Adrenal gland (tissue), 5 donors: ENCODE measurements around the gene GOT1.

Source experiments
- CTCF ChIP-seq, 6 experiments: fragments of 450-650 bp in 4 of 6; fragments of 200-600 bp in 2 of 6; sonication (generic) in 1 of 6; IDR thresholded peaks; 1 replicate in 5 of 6; 2 replicates in 1 of 6; pipeline versions ENCODE4 v1.5.1 to v1.8.0; 2016 to 2021; ENCODE audit warnings: antibody characterized with exemption in 6 of 6, mild to moderate bottlenecking in 2 of 6, moderate library complexity in 1 of 6
- POLR2A ChIP-seq, 2 donors: fragments of 450-650 bp; IDR thresholded peaks; one replicate each; pipeline ENCODE4 v1.6.1; 2017; ENCODE audit warnings: antibody characterized with exemption in 2 of 2, mild to moderate bottlenecking in 2 of 2, moderate library complexity in 1 of 2
- donor health status: DM: no; HTN: no; CAD: no.

GRCh38 chr10:99451499-99451788, 21.0 kb upstream of the GOT1 start:
- TF ChIP-seq POLR2A (IDR thresholded peaks at IDR 0.05) (no peak), CTCF (IDR thresholded peaks at IDR 0.05) (no peak)
